Raji (cell line): ENCODE measurements around the gene EPX.

Experiments used
- POLR2A ChIP-seq: IDR thresholded peaks from 2 replicates; pipeline ENCODE4 v1.6.1; 2011; ENCODE audit warnings: low read depth, low read length, control low read depth; ENCODE audit not compliant: insufficient read depth

The EPX gene

GRCh38 chr17:58174871-58175270, 17.7 kb upstream of the EPX start:
- TF ChIP-seq POLR2A = no peak

GRCh38 chr17:58176200-58176599, 16.3 kb upstream of the EPX start:
- TF ChIP-seq POLR2A = no peak

DNA sequence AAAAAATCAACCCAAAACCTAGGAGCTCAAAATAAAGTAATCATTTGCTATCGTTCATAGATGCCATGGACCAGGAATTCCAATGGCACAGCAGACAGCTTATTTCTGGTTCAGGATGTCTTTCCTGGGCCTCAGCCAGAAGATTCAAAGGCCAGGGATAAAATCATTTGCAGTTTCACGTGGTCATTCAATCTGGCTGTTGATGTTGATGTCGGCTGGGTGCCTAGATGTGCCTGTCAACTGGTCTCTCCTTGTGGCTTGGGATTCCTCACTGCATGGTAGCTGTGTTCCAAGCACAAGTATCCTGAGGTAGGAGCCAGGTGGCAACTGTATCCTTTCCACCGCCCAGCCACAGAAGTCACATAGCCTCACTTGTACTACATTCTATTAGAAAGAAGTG, 10.7 kb upstream of the EPX start:
- no peak for TF ChIP-seq POLR2A

GRCh38 chr17:58183514-58183913, 9.0 kb upstream of the EPX start:
- no peak for TF ChIP-seq POLR2A

- TF ChIP-seq POLR2A = no peak
Observed at GRCh38 chr17:58184308-58184985, 8.1 kb upstream of the EPX start.

- TF ChIP-seq POLR2A = no peak
Observed at GRCh38 chr17:58184986-58185761, 7.4 kb upstream of the EPX start.

DNA sequence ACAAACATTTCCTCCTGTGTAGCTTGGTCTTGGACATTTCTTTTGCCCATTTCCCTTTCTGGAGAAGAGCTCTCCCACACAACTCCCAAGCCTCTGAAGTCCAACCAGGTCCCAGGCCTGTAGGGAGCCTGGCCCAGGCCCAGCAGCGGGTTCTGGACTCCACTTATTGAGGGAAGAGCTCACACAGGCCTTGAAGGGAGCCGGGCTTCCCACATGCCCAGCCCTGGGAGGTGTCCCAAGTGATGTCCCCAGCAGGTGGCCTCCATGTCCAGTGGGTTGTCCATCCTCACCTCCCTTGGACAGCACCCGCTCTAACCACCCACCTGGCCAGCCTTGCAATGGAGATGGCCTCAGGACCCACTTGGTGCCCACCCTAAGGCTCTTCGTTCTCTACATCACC, 5.9 kb upstream of the EPX start:
- TF ChIP-seq POLR2A = no peak

DNA sequence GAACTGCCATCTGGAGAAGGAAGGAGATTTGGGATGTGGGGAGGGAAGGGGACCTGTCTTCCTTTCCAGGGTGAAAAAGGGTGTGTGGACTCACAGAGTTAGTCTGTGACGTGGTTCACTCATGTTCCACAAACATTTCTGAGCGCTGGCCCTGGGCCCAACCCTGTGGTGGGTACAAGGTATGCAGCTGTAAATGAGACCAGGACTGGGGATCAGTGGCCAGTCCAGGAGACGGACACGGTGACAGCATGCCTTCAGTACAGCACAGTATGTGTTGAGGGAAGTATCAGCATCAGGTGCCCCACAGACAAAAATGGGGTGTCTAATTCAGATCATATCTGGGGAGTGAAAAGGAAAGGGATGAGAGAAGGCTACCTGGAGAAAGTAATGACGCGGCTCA, 5.5 kb upstream of the EPX start:
- TF ChIP-seq POLR2A = no peak

- TF ChIP-seq POLR2A = no peak
Observed at GRCh38 chr17:58187675-58188074, 4.9 kb upstream of the EPX start.

DNA sequence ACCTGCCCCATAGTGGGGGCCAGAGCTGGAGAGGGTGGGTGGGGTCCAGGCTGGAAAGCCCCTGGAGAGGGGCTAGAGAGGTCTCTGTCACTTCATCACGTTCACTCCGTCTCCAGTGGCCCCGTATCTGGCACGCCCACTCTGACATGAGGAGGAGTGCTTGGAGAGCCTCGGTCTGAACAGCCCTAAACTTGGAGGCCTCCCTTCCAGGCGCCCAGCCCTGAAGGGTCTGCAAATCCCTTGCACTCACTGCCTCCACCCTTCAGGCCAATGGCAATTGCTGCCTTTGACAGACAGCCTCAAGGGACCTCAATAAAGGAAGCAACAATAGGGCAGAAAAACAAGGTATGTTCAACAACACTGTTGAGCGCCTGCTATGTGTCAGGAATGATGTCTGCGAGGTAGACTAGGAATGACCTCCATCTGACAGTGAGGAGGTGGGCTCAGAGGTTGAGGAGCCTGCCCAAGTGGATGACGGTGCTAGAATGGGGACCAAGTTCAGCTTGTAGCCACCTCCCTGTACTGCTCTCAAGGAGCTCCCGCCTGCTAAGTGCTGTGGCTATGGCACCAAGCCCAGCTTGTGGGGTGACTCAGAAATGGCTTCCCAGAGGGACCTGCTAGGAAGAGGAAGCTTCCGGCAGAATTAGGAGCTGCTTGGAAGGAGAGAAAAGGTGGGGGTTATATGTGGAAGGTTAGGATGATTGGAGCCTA, 2.9 kb upstream of the EPX start:
- no peak for TF ChIP-seq POLR2A

GRCh38 chr17:58191241-58191896, 1.2 kb upstream of the EPX start:
- no peak for TF ChIP-seq POLR2A

- TF ChIP-seq POLR2A = no peak
Observed at GRCh38 chr17:58193641-58194255, 1.2 kb downstream of the EPX start.

- TF ChIP-seq POLR2A = no peak
Observed at GRCh38 chr17:58195518-58196123, 3.1 kb downstream of the EPX start.

- no peak for TF ChIP-seq POLR2A
Observed at GRCh38 chr17:58196610-58197009, 4.1 kb downstream of the EPX start.
